Measurements from ENCODE around the gene TDRD3.

GRCh38 chr13:60402022-60402421 lies 5.0 kb downstream of the TDRD3 start:
- no peak for TF ChIP-seq CTCF (IDR thresholded peaks at IDR 0.05)
- TF ChIP-seq EZH2 (IDR thresholded peaks at IDR 0.05; ENCODE audit: borderline replicate concordance, insufficient read depth, low read depth, low read length, poor library complexity, severe bottlenecking), result no peak

Data from B cell (primary cell).